Activated naive CD4-positive, alpha-beta T cell treated with anti-CD3 and anti-CD28 coated beads, Interleukin-2, amount 50 U/mL, for 24 hours (primary cell): Measurements from ENCODE around the gene NPB.
A peak's percentile ranks its signal among the peaks of the same experiment; 100 is the strongest.

Experiments used
- H3K27ac Mint-ChIP-seq: one replicate; pipeline ENCODE4 v1.8.0; 2021; ENCODE audit warnings: mild to moderate bottlenecking, mixed read lengths
- H3K27me3 Mint-ChIP-seq: one replicate; pipeline ENCODE4 v1.8.0; 2021; ENCODE audit warnings: mixed read lengths
- H3K36me3 Mint-ChIP-seq: one replicate; pipeline ENCODE4 v1.8.0; 2021; ENCODE audit warnings: mixed read lengths
- H3K4me1 Mint-ChIP-seq: one replicate; pipeline ENCODE4 v1.8.0; 2021; ENCODE audit warnings: mixed read lengths
- H3K4me3 Mint-ChIP-seq: one replicate; pipeline ENCODE4 v1.8.0; 2021; ENCODE audit warnings: mild to moderate bottlenecking, mixed read lengths
- H3K9me3 Mint-ChIP-seq: one replicate; pipeline ENCODE4 v1.8.0; 2021; ENCODE audit warnings: mixed read lengths

Gene NPB

DNA sequence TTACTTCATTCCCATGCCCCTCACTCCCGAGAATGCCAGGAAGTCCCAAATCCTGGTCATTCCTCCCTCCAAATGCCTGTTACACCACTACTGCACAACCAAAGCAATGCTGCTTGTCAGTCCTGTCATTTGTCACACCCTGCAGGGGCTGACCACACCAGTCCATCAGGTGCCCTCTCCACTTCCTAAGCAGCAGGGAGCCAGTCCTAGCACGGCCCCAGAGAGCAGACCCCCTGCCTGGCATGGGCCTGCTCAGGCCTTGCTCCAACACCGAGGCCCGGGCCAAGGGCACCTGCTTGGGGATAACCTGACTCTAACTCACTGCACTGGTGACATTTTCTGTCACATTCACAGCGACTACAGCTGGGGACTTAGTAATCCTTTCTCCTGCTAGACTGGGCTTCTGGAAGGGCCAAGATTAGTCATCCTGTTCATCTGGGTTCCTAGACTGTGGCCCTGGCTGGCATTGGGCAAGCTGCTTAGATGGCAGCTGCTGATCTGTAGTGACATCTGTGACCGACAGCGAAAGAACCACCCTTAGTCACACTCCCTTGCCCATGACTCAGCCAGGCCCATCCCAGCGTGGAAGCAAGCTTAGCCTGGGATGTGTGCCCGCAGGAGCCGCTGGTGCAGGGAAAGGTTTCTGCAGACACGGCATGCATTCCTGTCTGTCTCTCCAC is 16.0 kb upstream of the NPB start:
- H3K36me3 Mint-ChIP-seq, result peaks cover 13% of the 10 kb centered on the region
- H3K27ac Mint-ChIP-seq, result peak overlapping the region; percentile 80
- H3K9me3 Mint-ChIP-seq, result no peaks in the 10 kb centered on the region
- no peaks in the 10 kb centered on the region for H3K27me3 Mint-ChIP-seq
- H3K4me1 Mint-ChIP-seq, result peaks cover 18% of the 10 kb centered on the region
- H3K4me3 Mint-ChIP-seq, result no peak overlapping the region

DNA sequence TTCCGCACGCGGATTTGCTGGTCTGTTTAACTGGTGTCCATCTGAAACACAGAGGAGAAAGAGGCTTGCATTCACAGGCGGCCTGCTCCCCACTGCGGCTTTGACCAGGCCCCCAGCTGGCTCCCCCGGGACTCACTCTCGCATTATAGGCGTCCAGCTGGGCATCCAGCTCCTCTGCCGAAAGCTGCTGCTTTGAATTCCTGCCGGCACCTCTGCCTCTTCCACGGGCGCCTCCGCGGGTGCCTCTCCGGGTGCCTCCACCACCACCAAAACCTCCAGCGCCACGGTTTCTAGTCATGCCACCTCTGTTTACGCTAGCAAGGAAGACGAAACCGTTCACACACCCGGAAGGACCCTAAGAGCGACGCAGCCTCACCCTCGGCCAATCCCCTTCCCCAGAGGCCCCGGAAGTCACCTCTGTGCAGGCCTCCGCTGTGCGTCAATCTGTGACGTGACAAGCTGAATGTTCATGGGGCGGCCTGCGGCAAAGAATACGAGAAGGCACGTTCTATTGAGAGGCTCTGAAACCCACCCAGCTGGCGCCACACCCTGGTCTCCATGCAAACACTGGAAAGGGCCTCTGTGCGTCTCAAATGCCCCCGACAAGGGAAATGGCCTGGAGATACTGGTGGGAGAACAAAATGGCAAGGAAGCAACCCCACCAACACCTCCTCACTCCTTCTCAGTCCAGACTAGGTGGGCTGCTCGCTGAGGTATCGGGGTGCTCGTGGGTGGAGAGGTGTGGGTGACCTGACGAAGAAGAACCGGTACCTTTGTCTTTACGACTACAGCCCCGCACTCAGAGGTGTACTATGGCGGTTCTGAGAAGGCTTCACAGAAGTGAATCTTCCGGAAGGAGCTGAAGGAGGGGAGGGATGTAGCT is 13.7 kb upstream of the NPB start:
- Mint-ChIP-seq H3K4me1 (peaks cover 21% of the 10 kb centered on the region), H3K4me3 (peak overlapping the region; percentile 89), H3K27me3 (no peaks in the 10 kb centered on the region), H3K9me3 (no peaks in the 10 kb centered on the region), H3K36me3 (peaks cover 15% of the 10 kb centered on the region), H3K27ac (peak overlapping the region; percentile 59)

DNA sequence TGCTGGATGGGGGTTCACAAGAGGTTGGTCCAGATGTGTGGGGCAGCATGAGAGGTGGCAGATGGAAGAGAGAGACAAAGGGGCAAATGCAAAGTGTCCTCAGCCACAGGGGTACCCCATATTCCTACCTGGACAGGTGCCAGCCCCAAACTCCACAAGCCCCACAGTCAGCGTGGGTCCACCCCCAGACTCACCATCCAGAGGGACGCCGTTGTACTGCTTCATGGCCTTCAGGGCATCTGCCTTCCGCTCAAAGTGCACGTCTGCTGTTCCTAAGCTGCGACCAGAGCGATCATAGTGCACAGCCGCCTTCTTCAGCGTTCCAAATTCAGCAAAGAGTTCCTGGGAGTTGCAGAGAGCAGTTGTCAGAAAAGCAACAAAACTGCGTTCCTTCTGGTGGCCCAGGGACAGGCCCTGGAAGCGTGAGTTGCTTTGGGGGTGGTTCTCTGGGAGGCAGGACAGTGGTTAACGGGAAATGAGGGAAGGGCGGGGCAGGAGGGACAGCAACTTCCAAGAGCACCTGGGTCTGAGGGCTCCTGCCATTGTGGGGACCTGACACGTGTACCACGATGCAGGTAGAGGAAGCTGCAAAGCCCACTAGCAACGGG is 12.9 kb upstream of the NPB start:
- Mint-ChIP-seq H3K4me1 (peaks cover 21% of the 10 kb centered on the region), H3K9me3 (no peaks in the 10 kb centered on the region), H3K27me3 (no peaks in the 10 kb centered on the region), H3K27ac (peak overlapping the region; percentile 59), H3K36me3 (peaks cover 15% of the 10 kb centered on the region), H3K4me3 (peak overlapping the region; percentile 89)

DNA sequence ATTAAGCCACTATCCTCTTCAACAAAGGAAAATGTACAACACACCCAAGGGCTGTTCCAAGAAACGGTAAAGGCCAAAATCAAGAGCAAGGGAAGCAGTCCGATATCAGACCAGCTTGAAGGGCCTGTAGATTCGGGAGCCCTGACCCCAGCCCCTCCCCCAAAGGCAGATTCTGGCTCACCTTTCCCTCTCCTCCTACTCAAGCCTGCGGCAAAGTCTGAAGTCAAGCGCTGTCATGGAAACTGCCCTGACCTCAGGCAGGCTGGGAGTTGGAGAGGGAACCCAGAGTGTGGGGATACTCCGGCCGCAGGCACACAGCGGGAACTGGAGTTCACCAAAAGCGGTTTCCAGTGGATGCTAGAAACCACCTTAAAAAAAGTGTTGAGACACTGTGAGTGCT is 12.4 kb upstream of the NPB start:
- Mint-ChIP-seq H3K27me3 (no peaks in the 10 kb centered on the region), H3K4me1 (peaks cover 21% of the 10 kb centered on the region), H3K4me3 (peak overlapping the region; percentile 89), H3K27ac (no peak overlapping the region), H3K9me3 (no peaks in the 10 kb centered on the region), H3K36me3 (peaks cover 15% of the 10 kb centered on the region)

DNA sequence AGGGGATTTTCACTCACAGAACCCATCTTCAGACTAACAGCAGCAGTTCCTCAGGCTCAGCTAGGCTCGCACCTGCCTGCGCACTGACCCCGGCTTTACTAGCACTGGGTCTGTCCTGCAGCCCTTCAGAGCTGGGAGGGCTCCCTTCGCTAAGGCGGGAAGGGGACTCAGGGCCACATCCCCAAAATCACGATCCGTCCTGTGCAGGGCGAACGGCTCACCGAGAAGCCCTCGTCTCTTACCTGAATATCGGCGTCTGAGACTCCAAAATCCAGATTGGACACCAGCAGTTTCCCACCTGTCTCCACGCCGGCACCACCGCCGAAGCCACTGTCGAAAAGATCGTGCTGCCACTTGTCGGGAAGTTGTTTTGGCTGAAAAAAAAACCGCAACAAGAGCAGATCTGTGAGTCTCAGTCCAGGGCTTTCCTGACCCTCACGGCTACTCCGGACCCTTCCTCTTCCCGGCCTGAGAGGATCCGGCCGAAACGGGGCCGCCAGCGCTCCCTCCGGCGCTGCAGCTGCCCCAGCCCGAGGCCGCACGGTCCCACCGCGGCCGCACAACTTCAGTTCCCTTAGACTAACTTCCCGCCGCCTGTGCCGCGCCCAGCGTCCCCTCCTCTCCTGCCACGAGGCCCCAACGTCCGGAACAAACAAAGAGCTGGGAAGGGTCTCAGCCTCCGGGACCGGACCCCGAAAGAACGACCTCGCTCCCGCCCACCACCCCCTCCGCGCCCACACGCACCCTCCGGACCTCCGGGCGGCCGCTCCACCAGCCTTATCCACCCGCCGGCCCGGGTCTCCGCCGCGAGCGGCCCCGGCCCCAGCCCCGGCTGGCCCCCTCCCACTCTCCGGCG is 11.4 kb upstream of the NPB start:
- peak overlapping the region; percentile 89 for H3K4me3 Mint-ChIP-seq
- H3K36me3 Mint-ChIP-seq, result peaks cover 15% of the 10 kb centered on the region
- no peaks in the 10 kb centered on the region for H3K9me3 Mint-ChIP-seq
- no peaks in the 10 kb centered on the region for H3K27me3 Mint-ChIP-seq
- peaks cover 18% of the 10 kb centered on the region for H3K4me1 Mint-ChIP-seq
- peak overlapping the region; percentile 94 for H3K27ac Mint-ChIP-seq

DNA sequence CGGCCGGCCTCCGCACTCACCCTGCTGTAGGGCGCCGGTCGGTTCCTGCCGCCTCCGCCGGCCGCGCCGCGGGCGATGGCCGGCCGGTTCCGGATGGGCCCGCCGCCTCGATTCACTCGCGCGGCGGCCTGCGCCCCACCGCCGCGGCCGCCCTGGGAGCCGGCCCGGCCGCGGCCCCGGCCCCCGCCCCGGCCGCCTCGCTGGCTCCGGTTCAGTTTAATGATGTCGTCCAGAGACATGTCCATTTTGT is 10.8 kb upstream of the NPB start:
- peak overlapping the region; percentile 100 for H3K27ac Mint-ChIP-seq
- H3K36me3 Mint-ChIP-seq, result peaks cover 15% of the 10 kb centered on the region
- no peaks in the 10 kb centered on the region for H3K27me3 Mint-ChIP-seq
- peak overlapping the region; percentile 96 for H3K4me3 Mint-ChIP-seq
- no peaks in the 10 kb centered on the region for H3K9me3 Mint-ChIP-seq
- peaks cover 17% of the 10 kb centered on the region for H3K4me1 Mint-ChIP-seq

DNA sequence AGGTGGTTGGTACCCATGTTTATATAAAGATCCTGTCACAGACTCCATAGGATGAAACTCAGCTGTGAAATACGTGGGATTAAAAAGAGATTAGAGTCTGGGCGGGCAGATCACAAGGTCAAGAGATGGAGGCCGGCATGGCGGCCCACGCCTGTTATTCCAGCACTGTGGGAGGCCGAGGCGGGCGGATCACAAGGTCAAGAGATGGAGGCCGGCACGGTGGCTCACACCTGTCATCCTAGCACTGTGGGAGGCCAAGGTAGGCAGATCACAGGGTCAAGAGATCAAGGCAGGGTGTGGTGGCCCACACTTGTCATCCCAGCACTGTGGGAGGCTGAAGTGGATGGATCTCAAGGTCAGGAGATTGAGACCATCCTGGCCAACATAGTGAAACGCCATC is 6.6 kb upstream of the NPB start:
- H3K27ac Mint-ChIP-seq, result no peak overlapping the region
- H3K4me3 Mint-ChIP-seq, result no peak overlapping the region
- H3K27me3 Mint-ChIP-seq, result peaks cover 1% of the 10 kb centered on the region
- H3K36me3 Mint-ChIP-seq, result peaks cover 12% of the 10 kb centered on the region
- peaks cover 3% of the 10 kb centered on the region for H3K4me1 Mint-ChIP-seq
- H3K9me3 Mint-ChIP-seq, result no peaks in the 10 kb centered on the region

DNA sequence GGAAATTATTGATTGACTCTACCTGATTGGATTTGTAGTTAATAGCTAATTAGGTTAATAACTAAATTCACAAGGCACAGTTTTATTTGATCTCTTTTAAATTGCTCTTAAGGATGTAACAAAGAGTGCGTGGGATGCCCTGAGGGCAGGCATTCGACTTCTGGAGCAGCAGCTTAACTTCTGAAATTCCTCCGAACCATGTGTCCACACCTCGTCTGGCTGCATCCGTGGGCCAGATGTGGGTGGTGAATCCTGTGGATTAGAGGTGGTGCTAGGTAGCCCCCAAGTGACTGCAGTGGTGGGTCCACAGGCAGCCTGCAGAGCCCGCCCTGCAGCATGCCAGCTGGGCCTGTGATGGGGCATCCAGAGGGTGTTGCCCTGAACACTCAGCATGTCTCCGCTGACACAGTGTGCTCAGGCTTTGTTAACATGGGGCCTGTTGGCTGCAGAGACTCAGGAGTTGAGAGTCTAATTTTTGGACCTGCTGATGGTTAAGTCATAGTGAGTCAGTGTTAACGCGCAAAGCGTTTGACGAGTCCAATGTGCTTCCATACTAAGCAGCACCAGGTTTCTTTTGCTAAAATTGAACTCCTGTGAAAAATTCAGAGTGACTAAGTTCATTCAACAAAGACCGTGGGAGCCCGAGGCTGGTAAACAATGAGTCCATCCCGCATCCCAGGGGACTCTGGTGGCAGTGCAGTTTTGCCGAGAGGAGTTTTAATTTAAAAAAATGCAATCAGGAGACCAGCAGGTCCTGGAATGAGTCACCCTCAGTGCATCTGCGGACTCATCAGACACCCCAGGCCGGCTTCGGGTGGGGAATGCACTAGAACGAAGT is 3.8 kb upstream of the NPB start:
- peaks cover 7% of the 10 kb centered on the region for H3K4me1 Mint-ChIP-seq
- peaks cover 11% of the 10 kb centered on the region for H3K36me3 Mint-ChIP-seq
- H3K27ac Mint-ChIP-seq, result no peak overlapping the region
- no peaks in the 10 kb centered on the region for H3K9me3 Mint-ChIP-seq
- no peak overlapping the region for H3K4me3 Mint-ChIP-seq
- peaks cover 7% of the 10 kb centered on the region for H3K27me3 Mint-ChIP-seq

DNA sequence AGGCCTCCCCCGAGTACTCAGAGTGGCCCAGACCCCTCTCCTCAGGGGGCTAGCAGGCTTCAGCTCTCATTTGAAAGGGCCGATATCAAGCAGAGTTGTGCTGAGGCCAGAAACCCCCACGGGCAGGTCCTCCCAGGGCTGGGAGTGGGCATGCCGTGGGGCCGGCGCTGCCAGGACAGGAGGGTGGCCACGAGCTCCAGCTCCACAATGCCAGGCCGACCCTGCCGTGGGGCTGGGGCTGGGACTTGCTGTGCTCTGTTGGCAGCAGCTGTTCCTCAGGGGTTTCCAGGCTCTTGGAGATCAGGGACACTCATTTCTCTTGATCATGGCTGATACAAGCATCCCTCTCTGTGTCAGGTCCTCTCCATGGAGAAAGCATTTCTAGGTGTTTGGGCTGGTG is 3.2 kb upstream of the NPB start:
- Mint-ChIP-seq H3K9me3 (no peaks in the 10 kb centered on the region), H3K4me1 (peaks cover 7% of the 10 kb centered on the region), H3K4me3 (no peak overlapping the region), H3K27me3 (peaks cover 7% of the 10 kb centered on the region), H3K27ac (no peak overlapping the region), H3K36me3 (peaks cover 11% of the 10 kb centered on the region)

DNA sequence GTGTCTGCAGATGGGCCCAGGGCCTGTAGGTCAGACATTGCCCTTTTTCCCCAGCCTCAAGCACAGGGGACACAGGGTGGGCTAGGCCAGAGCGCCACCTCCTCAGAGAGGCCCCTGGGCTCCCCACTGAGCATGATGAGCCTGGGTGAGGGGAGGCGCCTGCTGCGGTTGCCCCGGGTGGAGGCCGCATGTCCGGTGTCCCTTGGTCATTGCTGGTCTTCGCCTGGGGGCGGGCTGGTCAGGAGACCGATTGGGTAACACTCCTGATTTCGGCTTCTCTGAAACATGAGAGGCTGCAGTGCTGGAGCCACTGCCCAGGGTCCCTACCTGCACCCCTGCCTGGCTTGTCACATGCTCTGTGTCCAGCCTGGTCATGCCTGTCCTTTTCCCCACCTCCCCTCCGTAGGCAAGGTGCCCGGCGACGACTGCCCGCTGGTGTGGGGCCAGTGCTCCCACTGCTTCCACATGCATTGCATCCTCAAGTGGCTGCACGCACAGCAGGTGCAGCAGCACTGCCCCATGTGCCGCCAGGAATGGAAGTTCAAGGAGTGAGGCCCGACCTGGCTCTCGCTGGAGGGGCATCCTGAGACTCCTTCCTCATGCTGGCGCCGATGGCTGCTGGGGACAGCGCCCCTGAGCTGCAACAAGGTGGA is 2.4 kb upstream of the NPB start:
- no peaks in the 10 kb centered on the region for H3K9me3 Mint-ChIP-seq
- H3K27ac Mint-ChIP-seq, result no peak overlapping the region
- no peak overlapping the region for H3K4me3 Mint-ChIP-seq
- peaks cover 7% of the 10 kb centered on the region for H3K27me3 Mint-ChIP-seq
- H3K4me1 Mint-ChIP-seq, result peaks cover 7% of the 10 kb centered on the region
- peaks cover 11% of the 10 kb centered on the region for H3K36me3 Mint-ChIP-seq

DNA sequence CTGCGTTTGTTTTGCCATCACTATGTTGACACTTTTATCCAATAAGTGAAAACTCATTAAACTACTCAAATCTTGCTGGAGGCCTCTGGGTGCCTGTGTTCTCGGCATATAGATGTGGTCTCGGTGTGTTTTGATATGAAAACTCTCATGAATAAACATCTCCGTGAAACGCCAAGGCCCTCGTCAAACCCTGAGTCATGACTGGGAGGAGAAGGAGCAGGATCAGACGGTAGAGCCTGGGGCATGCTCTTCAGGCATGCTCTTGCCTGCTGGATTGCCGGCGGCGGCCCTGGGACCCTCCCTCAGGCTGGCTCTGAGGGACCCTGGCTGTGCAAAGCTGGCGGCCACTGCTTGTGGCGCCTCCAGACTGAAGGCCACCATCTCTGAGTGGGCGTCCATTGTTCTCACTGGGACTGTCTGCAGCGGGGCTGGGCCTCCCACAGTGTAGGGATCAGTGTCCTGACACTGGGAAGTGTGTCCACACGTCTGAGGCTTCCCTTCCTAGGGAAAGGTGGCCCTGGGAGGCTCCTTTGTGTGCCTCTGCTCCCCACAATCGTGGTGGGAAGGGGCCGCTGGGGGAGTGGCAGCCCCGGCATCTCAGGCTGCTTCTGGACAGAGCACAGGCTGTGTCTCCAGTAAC is 1.7 kb upstream of the NPB start:
- Mint-ChIP-seq H3K36me3 (peaks cover 11% of the 10 kb centered on the region), H3K27ac (no peak overlapping the region), H3K4me1 (peaks cover 7% of the 10 kb centered on the region), H3K9me3 (no peaks in the 10 kb centered on the region), H3K4me3 (no peak overlapping the region), H3K27me3 (peaks cover 7% of the 10 kb centered on the region)

DNA sequence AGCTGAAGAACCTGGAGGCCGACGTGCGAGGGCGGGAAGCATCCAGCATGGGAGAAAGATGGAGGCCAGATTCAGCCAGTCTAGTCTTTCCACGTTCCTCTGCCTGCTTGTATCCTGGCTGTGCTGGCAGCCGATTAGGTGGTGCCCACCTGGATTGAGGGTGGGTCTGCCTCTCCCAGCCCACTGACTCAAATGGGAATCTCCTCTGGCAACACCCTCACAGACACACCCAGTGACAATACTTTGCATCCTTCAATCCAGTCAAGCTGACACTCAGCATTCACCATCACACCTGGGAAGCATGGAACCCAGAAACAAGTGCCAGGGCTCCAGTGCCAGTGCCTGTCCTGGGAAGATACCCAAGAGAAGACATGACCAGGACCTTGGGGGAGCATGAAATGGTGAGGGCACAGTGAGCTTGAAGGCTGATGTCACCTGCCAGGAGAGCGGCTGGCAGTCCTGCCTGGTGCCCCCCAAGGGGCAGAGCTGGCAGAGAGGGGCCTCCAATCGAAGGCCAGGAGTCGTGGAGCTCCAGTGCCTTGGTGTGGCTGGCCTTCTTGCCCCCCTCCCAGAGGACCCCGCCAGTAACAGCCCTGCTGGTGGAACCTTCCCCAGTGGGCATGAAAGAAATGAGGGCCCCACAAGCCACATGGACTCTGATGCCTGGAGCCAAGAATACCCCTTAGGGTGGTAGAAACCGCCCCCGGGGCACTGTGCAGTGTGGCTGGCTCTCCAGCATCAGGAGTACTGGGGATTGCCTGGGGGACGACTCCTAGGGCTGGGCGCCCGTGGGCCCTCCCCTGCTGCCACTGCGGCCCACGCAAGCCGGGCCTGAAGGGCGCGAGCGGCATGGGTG is 643 bp upstream of the NPB start:
- peaks cover 7% of the 10 kb centered on the region for H3K27me3 Mint-ChIP-seq
- H3K4me3 Mint-ChIP-seq, result peak overlapping the region; percentile 65
- H3K27ac Mint-ChIP-seq, result no peak overlapping the region

DNA sequence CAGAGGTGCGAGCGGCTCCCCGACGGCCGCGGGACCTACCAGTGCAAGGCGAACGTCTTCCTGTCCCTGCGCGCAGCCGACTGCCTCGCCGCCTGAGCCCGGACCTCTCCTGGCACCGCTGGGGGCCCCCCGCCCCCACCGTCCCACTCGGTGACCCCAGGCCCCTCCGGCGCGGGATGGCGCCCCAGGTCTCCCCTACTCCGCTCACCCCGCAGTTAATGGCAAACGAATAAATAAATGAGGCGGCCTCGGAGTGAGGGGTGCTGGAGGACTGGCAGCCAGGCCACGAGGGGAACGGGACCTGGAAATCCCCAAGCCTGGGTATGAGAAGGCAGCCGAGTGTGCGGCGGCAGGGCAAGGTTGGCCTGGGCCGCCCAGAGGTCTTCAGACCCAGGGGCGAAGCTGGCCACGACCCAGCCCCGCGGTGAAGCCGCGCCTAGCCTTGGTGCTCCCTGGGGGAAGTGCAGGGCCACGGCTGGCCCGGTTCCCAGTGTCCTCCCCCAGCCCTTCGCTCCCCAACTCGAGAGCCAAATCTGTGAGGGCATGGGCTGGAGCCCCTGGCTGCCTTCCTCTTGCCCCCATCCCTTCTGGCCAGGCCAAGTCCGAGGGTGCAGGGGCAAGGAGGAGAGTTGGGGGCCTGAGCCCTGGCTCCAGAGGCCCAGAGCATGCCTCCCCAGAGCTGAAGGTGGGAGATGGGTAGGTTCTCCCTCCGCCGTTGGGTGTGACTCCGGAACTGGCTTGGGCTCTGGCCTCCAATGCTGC is 796 bp downstream of the NPB start:
- H3K4me3 Mint-ChIP-seq, result no peak overlapping the region
- H3K4me1 Mint-ChIP-seq, result peaks cover 7% of the 10 kb centered on the region
- no peaks in the 10 kb centered on the region for H3K9me3 Mint-ChIP-seq
- H3K27ac Mint-ChIP-seq, result no peak overlapping the region
- peaks cover 7% of the 10 kb centered on the region for H3K27me3 Mint-ChIP-seq
- H3K36me3 Mint-ChIP-seq, result peaks cover 9% of the 10 kb centered on the region

More for the DNA sequence above, 643 bp upstream of the NPB start:
- Mint-ChIP-seq H3K4me1 (peaks cover 7% of the 10 kb centered on the region), H3K36me3 (peaks cover 11% of the 10 kb centered on the region), H3K9me3 (no peaks in the 10 kb centered on the region)
